ENCODE data around the gene SLC12A3.
A peak's percentile ranks its signal among the peaks of the same experiment; 100 is the strongest.

The SLC12A3 gene

DNA sequence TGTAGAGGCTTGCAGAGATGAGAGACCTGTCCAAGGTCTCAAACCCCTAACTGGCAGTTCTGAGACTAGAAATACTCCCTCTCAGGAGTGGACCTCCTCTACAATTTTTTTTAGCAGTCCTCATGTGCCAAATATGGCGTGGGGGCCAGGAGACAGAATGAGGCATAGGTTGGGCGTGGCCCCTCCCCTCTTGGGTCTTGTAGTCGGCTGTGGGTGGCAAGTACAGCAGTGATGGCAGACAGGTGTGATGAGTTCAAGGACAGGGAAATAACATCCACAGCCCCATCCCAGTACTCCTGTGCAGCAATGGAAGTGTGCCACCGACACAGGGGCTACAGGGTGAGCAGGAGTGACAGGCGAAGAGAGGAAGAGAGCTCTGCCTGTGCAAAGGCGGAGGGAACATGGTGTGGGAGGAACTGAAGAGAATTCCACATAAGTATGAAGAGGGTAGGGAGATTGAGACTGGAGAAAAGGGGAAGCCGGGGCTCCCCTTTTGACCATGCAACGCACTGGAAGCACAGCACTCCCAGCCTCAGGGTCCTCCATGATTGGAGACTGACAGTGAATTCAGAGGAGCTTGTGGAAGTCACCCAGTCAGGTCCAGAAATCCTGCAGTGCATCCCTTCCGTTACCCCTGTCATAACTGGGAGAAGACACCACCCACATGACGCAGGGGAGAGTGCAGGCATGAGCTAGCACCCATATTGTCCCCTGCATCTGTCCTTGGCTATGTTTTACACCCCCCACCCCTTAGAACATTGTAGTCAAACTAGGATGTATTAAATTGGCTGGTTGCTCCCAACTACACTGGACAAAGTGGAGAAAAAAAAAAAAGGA lies 82.0 kb downstream of the SLC12A3 start:
- no peak for DNase-seq

DNA sequence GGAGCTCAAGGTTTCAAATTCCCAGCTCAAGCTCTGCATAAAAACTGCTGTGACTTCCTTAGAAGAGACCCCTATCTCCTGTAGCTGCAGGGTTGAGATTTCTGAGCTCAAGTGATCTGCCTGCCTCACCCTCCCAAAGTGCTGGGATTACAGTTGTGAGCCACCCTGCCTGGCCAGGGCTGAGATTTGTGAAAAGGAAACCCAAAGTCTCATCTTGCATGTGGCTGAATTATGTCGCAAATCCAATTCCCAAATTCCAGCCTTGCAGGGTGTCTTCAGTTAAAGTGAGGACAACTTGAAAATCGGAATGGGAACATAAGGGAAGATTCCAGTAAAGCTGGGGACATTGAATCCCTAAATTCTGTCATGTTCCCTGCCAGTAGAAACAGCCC lies 82.6 kb downstream of the SLC12A3 start:
- DNase-seq: no peak

GRCh38 chr16:56948234-56948633 lies 83.2 kb downstream of the SLC12A3 start:
- DNase-seq: no peak

- DNase-seq: no peak
Observed at GRCh38 chr16:56950051-56950450, 85.0 kb downstream of the SLC12A3 start.

DNA sequence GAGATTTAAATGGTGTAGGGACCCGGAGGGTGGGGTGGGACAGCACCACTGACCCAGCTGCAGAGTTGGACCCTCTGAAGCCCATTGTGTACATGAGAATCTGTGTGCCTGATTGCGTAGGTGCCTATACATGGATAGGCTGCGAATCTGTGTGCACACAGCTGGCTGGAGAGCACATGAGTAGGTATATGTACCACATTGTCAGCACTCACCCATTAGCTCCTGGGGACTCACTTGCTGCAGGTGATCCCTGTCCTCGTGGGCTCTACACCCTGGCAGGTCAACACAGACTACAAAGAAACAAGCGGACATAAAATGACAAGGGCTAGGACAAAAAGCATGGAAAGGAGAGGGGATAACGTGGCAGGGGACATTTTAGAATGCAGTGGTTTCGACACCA lies 85.4 kb downstream of the SLC12A3 start:
- DNase-seq: no peak

DNA sequence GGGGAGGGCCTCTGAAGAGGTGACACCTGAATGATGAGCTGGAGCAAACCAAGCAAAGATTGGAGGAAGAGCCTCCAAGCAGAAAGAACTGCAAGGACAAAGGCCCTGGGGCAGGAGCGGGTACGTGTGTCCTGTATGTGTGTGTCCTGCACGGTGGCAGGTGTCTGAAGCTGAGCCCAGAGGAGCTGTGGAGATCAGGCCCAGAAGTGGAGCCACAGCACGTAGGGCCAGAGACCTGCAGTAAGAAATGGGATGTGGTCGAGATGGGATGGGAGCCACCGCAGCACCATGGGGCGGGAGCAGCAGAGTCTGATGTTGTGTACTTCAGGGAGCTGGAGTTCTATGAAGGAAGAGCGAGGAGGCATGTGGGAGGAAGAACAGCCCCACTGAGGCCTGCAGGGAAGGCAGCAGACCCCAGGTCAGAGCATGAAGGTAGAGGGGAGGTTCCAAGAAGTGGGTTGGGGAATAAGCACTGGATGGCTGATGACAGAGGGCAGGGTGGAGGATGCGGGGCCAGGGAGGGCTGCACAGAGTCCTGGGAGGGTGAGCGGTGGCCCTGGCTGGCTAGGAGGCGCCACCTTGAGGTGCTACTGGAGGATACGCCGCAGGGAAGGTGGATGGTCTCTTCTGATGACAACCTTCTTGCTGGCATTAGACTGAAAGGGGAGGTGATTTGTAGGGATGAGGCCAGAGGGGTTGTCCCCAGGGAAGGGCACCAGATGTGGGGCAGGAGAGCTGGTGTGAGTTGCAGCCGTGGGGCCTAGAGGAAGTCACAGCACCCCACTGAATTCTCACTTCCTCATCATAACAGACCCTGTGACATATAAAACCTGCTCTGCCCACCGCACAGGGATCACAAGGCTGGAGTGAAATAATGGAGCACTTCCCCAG lies 86.1 kb downstream of the SLC12A3 start:
- peak; percentile 43 to 45 for DNase-seq

GRCh38 chr16:56953006-56953405 lies 88.0 kb downstream of the SLC12A3 start:
- no peak for DNase-seq

DNA sequence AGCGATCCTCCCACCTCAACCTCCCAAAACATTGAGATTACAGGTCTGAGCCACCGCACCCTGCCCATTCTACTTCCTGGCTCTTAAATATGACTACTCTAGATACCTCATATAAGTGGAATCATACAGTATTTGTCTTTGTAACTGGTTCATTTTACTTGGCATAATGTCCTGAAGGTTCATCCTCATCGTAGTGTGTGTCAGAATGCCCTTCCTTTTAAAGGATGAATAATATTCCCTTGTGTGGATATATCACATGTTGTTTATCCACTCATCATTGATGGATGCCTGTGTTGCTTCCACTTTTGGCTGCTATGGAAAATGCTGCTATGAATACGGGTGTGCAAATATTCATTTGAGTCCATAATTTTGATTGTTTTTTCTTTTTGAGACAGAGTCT lies 91.1 kb downstream of the SLC12A3 start:
- DNase-seq: no peak

DNA sequence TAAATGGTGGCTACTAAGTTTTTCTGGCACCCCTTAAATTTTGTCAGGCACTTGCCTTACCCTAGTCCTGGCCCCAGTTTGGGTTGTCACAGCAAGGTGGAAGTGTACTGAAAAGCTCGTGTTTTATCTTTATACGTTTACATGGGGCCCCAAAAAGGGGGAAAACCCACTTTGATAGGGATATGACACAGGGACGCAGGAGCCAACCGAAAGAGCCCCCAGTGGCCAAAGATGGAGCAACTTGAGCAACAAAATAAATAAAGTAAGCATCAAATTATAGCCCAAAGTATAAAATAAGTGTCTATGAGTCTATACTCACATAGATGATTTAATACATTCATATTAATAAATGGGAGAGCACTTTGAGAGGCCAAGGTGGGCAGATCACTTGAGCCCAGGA lies 91.7 kb downstream of the SLC12A3 start:
- no peak for DNase-seq

DNA sequence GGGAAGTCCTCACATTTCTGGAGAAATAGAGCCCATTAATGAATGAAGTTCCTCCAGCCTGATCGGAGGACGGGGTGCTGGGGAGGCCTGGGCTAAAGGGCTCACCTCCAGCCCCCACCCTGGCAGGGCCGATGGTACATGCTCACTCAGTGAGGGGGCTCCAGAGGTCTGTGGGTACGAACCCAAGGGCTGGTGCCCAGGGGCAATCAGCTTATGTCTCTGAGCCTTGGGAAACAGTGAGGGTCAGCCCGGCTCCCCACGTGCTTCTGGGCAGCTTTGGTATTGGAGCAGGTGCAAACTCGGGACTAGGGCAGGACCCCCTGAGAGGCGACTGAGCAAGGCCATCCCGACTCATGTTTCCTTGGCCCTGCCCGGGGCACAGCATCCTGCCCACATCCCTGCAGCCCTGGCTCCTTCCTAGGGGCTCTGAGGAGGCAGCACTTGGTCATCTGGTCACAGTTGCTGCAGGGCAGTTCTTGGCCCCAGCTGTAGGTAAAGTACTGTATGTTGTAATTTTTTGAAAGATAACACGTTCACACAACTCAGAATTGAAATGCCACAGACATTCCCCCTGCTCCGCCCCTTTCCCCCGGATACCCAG lies 95.8 kb downstream of the SLC12A3 start:
- no peak for DNase-seq

DNA sequence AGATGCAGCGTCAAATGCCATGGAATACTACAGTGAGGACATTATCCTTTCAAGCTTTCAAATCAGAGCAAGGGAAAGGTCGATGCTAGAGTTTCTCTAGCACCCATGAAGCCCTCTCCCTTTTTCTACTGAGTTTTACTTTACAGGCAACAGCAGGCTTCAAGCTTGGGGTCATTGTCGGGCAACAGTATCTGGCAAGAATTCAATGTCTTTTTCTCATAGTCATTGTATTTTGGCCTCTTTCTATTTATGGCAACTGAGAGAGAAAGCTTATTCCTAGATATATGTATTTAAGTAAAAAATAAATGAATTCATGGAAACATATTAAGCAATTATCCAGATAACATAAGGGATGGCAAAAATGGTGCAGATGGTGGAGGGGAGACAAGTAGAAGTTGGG lies 96.4 kb downstream of the SLC12A3 start:
- DNase-seq: no peak

DNA sequence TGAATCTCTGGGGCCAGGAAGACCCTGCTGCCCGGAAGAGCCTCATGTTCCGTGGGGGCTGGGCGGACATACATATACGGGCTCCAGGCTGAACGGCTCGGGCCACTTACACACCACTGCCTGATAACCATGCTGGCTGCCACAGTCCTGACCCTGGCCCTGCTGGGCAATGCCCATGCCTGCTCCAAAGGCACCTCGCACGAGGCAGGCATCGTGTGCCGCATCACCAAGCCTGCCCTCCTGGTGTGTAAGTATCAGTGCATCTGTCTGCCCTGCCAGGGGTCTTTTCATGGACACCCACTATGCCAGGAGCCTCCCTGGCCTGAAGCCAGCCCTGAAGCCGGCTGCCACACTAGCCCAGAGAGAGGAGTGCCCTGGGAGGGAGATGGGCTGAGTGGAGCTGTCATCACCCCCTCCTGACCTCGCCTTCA lies 96.9 kb downstream of the SLC12A3 start, which contains the start of gene CETP:
TSS of gene CETP (plus strand) at position 100 of the 431 bp plus-strand sequence. CDS start at position 130, 30 bp downstream.
- no peak for DNase-seq

DNA sequence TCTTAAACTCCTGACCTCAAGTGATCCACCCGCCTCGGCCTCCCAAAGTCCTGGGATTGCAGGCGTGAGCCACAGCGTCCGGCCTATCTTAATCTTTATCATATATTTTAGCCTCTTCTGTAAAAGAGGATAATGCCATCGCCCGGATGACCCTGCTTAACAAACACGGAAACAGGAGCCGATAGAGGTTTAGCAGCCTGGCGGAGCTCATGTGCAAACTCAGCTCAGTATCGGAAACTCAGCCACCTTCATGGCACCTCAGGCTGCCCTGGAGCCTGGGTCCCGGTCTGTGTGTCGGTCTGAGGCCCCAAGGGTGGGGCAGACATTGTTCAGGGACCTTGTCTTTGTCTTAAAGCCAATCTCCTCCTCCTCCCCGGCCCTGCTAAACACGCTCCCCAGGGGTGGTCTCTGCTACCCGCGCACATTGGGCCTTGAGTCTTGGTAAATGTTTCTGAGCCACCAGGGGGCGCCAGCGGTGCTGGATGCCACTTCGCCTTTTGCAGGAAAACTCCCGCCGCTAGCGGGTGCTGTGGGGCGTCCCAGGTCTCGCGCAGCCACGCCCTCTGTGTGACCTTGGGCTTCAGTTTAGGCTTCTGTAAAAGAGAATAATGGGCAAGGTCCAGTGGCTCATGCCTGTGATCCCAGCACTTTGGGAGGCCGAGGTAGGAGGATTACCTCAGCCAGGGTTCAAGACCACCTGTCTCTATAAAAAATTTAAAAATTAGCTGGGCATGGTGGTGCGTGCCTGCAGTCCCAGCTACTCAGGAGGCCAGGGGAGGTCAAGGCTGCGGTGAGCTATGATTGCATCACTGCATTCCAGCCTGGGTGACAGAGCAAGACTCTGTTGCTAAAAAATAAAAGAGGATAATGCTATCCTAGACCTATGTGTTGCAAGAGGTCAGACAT lies 99.5 kb downstream of the SLC12A3 start:
- DNase-seq: peak; percentile 95 to 97

All from activated CD4-positive, alpha-beta T cell treated with anti-CD3 and anti-CD28 coated beads for 4 hours (primary cell).